ENCODE results near the gene GOLGA5.
A peak's percentile ranks its signal among the peaks of the same experiment; 100 is the strongest.
"Not testable (repeated sequence)": the region's sequence is repeated elsewhere in the genome, so short reads cannot be mapped to it uniquely, and the experiment has no call there.

The GOLGA5 gene, protein sequence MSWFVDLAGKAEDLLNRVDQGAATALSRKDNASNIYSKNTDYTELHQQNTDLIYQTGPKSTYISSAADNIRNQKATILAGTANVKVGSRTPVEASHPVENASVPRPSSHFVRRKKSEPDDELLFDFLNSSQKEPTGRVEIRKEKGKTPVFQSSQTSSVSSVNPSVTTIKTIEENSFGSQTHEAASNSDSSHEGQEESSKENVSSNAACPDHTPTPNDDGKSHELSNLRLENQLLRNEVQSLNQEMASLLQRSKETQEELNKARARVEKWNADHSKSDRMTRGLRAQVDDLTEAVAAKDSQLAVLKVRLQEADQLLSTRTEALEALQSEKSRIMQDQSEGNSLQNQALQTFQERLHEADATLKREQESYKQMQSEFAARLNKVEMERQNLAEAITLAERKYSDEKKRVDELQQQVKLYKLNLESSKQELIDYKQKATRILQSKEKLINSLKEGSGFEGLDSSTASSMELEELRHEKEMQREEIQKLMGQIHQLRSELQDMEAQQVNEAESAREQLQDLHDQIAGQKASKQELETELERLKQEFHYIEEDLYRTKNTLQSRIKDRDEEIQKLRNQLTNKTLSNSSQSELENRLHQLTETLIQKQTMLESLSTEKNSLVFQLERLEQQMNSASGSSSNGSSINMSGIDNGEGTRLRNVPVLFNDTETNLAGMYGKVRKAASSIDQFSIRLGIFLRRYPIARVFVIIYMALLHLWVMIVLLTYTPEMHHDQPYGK

DNA sequence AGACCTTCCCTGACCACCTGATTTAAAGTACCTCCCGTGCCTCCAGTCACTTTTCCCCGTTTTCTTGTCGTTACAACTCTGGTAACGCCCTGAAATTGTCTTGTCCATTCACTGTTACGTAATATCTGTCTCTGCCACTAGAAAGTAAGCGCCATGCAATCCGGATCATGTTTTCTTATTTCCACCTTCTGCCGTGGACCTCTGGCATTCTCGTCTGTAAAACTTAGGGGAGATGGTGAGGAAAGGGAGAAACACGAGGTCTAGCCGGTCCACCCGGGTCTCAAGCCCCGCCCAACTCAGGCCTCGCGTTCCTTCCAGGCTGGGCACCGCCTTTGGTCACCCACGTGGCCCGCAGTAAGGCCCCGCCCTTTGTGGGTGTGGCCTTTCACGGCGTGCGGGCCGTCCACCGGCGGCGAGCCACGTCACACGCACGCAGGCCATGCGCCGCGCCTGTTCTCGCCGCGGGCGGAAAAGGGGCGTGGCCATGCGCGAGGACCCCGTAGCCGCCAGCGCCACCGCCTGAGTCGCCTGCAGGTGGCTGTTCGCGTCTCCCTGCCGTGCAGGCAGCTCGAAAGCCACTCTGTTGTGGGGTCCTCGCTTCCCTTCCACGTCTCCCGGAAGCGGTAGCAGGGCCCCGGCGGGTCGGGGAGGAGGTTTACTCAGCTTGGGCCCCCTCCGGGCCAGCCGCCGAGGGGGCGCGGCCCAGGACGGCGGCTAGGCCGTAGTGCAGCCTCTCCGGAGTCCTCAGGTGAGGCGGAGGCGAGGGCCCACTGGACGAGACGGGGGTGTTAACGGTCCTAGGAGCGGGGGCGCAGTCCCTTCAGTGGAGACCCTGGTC is at the start of gene GOLGA5:
GOLGA5 (plus strand) TSS at position 597 of the 838 bp plus-strand sequence. CDS start 3,133 bp downstream, outside the sequence.
- peak; percentile 97 for DNase-seq (ENCODE audit: low read depth)

DNA sequence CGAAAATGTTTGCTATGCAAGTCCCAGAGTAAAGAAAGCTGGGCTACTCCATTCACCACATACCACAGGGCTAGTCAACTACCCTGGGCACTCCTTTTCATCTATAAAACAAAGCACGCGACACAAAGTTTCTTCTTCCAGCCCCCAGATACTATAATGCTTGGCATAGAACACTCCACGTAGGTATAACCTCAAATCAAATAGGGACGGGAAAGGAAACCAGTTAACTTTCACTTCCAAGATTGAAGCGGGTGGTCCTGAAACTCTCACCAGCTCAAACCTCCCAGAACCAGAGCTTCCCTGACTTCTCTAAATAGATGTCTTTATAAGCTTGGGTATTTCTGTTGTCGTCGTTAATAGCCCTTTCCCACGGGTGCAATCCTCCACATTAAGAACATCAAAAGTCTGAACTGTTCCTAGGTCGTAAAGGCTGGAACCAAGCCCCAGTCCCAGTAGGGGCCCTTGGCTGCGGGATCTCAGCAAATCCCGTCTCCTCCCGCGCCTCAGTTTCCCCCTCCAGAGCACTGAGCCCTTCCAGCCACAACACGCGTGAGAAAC is 46.3 kb upstream of the GOLGA5 start:
- no peak for DNase-seq (ENCODE audit: low read depth)

GRCh38 chr14:92748259-92749016 is 45.7 kb upstream of the GOLGA5 start, which contains the start of gene LGMN:
Gene LGMN (minus strand): TSS chr14:92748627. CDS start chr14:92732786, 15,841 bp downstream.
- DNase-seq (ENCODE audit: low read depth) = peak; percentile 82

DNA sequence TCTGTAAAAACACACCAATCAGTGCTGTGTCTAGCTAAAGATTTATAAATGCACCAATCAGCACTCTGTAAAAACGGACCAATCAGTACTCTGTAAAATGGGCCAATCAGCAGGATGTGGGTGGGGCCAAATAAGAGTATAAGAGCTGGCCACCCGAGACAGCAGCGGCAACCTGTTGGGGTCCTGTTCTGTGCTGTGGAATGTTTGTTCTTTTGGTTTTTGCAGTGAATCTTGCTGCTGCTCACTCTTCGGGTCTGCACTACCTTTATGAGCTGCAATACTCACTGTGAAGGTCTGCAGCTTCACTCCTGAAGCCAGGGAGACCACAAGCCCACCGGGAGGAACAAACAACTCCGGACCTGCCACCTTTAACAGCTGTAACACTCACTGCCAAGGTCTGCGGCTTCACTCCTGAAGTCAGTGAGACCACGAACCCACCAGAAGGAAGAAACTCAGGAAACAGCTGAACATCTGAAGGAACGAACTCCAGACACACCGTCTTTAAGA is 43.8 kb upstream of the GOLGA5 start:
- peak; percentile 40 for DNase-seq (ENCODE audit: low read depth)

DNA sequence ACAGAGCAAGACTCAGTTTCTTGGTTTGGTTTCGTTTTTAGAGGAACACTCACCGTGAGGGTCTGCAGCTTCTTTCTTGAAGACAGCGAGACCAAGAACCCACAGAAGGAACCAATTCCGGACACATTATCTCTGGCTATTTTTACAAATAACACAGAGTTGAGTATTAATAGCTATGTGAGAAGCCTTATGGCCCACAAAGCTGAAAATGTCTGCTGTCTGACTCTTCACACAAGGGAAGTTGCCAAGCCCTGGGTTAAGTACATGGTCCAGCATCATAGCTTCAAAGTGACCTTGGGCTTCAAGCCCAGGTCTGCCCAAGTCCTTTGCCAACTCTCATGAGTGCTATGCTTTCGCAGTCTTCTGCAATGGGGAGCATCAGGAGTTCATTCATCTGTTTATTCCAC is 43.1 kb upstream of the GOLGA5 start:
- no peak for DNase-seq (ENCODE audit: low read depth)

DNA sequence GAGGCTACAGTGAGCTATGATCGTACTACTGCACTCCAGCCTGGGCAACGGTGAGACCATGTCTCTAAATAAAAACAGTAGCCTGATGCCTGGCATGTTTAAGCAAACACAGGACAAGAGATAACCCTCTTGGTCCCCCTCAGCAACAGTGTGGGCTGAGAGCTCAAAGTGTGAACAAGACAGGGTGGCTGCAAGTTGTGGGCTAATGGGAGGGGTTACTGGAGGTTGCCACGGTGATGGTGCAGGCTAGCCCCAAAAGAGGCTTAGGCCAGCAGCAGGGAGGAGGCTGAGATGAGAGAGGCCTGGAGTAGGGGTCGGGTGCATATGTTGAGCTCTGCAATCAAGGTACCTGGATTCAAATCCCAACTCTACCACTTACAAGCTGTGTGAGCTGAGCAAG is 42.3 kb upstream of the GOLGA5 start:
- no peak for DNase-seq (ENCODE audit: low read depth)

- no peak for DNase-seq (ENCODE audit: low read depth)
Measured at GRCh38 chr14:92753250-92753649, 40.9 kb upstream of the GOLGA5 start.

- no peak for DNase-seq (ENCODE audit: low read depth)
Measured at GRCh38 chr14:92754966-92755365, 39.1 kb upstream of the GOLGA5 start.

- DNase-seq (ENCODE audit: low read depth) = no peak
Measured at GRCh38 chr14:92755495-92755894, 38.6 kb upstream of the GOLGA5 start.

GRCh38 chr14:92756446-92756845 is 37.7 kb upstream of the GOLGA5 start:
- no peak for DNase-seq (ENCODE audit: low read depth)

DNA sequence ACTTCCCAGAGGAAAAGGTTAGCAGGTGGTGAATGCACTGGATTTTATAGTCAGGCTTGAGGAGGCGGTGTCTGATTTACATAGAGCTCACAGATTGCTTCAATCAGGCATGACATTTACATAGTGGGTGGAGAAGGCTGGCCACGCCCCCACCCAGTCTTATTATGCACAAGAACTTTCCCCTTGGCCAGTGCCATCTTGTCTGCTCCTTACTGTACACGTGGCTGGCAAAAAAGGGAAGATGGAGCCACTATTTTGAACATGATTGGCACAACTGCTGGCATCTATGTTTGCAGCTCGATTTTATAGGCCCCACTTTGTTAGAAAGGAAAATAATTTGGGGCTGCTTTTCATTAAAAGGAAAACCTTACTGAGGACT is 34.8 kb upstream of the GOLGA5 start:
- no peak for DNase-seq (ENCODE audit: low read depth)

DNA sequence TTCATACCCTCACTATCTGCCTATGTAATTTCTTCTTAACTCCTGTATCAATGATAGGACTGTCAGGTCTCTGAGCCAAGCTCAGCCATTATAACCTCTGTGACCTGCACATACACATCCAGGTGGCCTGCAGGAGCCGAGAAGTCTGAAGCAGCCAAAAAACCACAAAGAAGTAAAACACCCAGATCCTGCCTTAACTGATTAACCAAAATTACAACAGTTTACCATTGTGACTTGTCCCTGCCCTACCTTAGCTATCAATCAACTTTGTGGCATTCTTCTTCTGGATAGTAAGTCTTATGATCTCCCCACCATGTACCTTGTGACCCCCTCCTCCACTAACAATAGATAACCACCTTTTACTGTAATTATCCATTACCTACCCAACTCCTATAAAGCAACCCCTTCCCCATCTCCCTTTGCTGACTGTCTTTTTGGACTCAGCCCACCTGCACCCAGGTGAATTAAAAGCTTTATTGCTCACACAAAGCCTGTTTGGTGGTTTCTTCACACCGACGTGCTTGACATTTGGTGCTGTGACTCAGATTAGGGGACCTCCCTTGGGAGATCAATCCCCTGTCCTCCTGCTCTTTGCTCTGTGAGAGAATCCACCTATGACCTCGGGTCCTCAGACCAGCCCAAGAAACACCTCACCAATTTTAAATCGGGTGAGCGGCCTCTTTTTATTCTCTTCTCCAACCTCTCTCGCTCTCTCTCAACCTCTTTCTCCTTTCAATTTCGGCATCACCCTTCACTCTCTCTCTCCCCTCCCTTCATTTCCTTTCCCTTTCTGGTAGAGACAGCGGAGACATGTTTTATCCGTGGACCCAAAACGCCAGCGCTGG is 34.2 kb upstream of the GOLGA5 start:
- DNase-seq (ENCODE audit: low read depth) = no peak

DNA sequence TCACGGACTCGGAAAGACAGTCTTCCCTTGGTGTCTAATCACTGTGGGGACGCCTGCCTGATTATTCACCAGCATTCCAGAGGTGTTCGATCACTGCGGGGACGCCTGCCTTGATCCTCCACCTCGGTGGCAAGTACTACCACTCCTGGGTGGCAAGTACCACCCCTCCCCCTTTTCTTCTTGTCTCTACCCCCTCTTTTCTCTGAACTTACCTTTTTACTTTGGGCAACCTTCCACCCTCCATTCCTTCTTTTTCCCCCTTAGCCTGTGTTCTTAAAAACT is 33.6 kb upstream of the GOLGA5 start:
- DNase-seq (ENCODE audit: low read depth) = no peak

- DNase-seq (ENCODE audit: low read depth) = not testable (repeated sequence)
Measured at GRCh38 chr14:92763666-92764631, 30.2 kb upstream of the GOLGA5 start.

- DNase-seq (ENCODE audit: low read depth) = not testable (repeated sequence)
Measured at GRCh38 chr14:92768236-92768635, 25.9 kb upstream of the GOLGA5 start.

GRCh38 chr14:92768795-92769194 is 25.3 kb upstream of the GOLGA5 start:
- DNase-seq (ENCODE audit: low read depth) = no peak

GRCh38 chr14:92770484-92770883 is 23.6 kb upstream of the GOLGA5 start:
- no peak for DNase-seq (ENCODE audit: low read depth)

DNA sequence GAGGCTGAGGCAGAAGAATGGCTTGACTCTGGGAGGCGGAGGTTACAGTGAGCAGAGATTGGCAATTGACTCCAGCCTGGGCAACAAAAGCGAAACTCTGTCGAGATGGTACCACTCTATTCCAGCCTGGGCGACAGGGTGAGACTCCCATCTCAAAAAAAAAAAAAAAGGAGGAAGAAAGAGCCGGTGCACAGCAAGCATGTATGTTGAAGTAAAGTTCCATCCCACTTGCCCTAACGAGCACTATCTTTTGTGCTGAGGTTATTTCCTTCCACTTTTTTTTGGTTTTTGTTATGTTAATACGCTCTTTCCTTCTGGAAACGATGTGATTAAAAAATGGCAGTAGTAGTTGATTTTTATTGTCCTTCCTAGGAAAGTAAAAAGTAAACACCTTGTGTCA is 19.5 kb upstream of the GOLGA5 start:
- no peak for DNase-seq (ENCODE audit: low read depth)

- not testable (repeated sequence) for DNase-seq (ENCODE audit: low read depth)
Measured at GRCh38 chr14:92775292-92775691, 18.8 kb upstream of the GOLGA5 start.

All from stimulated activated CD4-positive, alpha-beta T cell treated with anti-CD3 and anti-CD28 coated beads, Interleukin-2, amount 100 ng/mL, for 4 hours (primary cell).